ENCODE data around the gene MSMO1.
"Not testable (repeated sequence)": the region's sequence is repeated elsewhere in the genome, so short reads cannot be mapped to it uniquely, and the experiment has no call there.

The MSMO1 gene

GRCh38 chr4:165327211-165328100 lies at the start of gene MSMO1:
Gene MSMO1, plus strand, starts transcription at chr4:165327669. Its CDS starts 5,702 bp downstream, at chr4:165333371.
- peak; percentile 94 to 97 for DNase-seq (ENCODE audit: low read depth in 2 of 2)

- DNase-seq (ENCODE audit: low read depth in 2 of 2): not testable (repeated sequence)
These were observed 47.9 kb upstream of the MSMO1 start for GRCh38 chr4:165279531-165279930.

GRCh38 chr4:165284697-165285096 lies 42.8 kb upstream of the MSMO1 start:
- DNase-seq (ENCODE audit: low read depth in 2 of 2): not testable (repeated sequence)

- DNase-seq (ENCODE audit: low read depth in 2 of 2): not testable (repeated sequence)
These were observed 40.7 kb upstream of the MSMO1 start for GRCh38 chr4:165286619-165287340.

- no peak for DNase-seq (ENCODE audit: low read depth in 2 of 2)
These were observed 39.2 kb upstream of the MSMO1 start for GRCh38 chr4:165288226-165288625.

- no peak for DNase-seq (ENCODE audit: low read depth in 2 of 2)
These were observed 38.6 kb upstream of the MSMO1 start for GRCh38 chr4:165288639-165289422.

GRCh38 chr4:165289423-165289785 lies 38.1 kb upstream of the MSMO1 start:
- DNase-seq (ENCODE audit: low read depth in 2 of 2): no peak

GRCh38 chr4:165293061-165293460 lies 34.4 kb upstream of the MSMO1 start:
- no peak for DNase-seq (ENCODE audit: low read depth in 2 of 2)

- DNase-seq (ENCODE audit: low read depth in 2 of 2): no peak
These were observed 33.4 kb upstream of the MSMO1 start for GRCh38 chr4:165293927-165294649.

- no peak for DNase-seq (ENCODE audit: low read depth in 2 of 2)
These were observed 32.6 kb upstream of the MSMO1 start for GRCh38 chr4:165294907-165295306.

GRCh38 chr4:165297626-165298025 lies 29.8 kb upstream of the MSMO1 start:
- no peak for DNase-seq (ENCODE audit: low read depth in 2 of 2)

- no peak for DNase-seq (ENCODE audit: low read depth in 2 of 2)
These were observed 27.9 kb upstream of the MSMO1 start for GRCh38 chr4:165299399-165300060.

GRCh38 chr4:165301833-165302232 lies 25.6 kb upstream of the MSMO1 start:
- DNase-seq (ENCODE audit: low read depth in 2 of 2): no peak

- DNase-seq (ENCODE audit: low read depth in 2 of 2): no peak
These were observed 24.8 kb upstream of the MSMO1 start for GRCh38 chr4:165302658-165303057.

GRCh38 chr4:165308166-165308565 lies 19.3 kb upstream of the MSMO1 start:
- DNase-seq (ENCODE audit: low read depth in 2 of 2): no peak

- DNase-seq (ENCODE audit: low read depth in 2 of 2): no peak
These were observed 18.9 kb upstream of the MSMO1 start for GRCh38 chr4:165308606-165309005.

- no peak for DNase-seq (ENCODE audit: low read depth in 2 of 2)
These were observed 18.0 kb upstream of the MSMO1 start for GRCh38 chr4:165309456-165309855.

GRCh38 chr4:165312506-165312905 lies 15.0 kb upstream of the MSMO1 start:
- no peak for DNase-seq (ENCODE audit: low read depth in 2 of 2)

- DNase-seq (ENCODE audit: low read depth in 2 of 2): no peak
These were observed 8.4 kb upstream of the MSMO1 start for GRCh38 chr4:165319030-165319429.

GRCh38 chr4:165319509-165319908 lies 8.0 kb upstream of the MSMO1 start:
- no peak for DNase-seq (ENCODE audit: low read depth in 2 of 2)
